HUES48 (cell line): Measurements from ENCODE around the gene PDE4D.

ENCODE experiments used
- H3K27ac ChIP-seq: one replicate; pipeline ENCODE4 v1.7.0; 2013; ENCODE audit warnings: low read depth, low read length, inconsistent platforms
- H3K27me3 ChIP-seq: 2 replicates; pipeline ENCODE4 v1.6.1; 2013; ENCODE audit warnings: mild to moderate bottlenecking, low read length; ENCODE audit not compliant: control insufficient read depth, insufficient read depth
- H3K36me3 ChIP-seq: 2 replicates; pipeline ENCODE4 v1.6.1; 2013; ENCODE audit warnings: low read length; ENCODE audit not compliant: control insufficient read depth, insufficient read depth
- H3K4me1 ChIP-seq: 2 replicates; pipeline ENCODE4 v1.6.1; 2013; ENCODE audit warnings: mild to moderate bottlenecking, low read length; ENCODE audit not compliant: control insufficient read depth, insufficient read depth
- H3K4me3 ChIP-seq: 2 replicates; pipeline ENCODE4 v1.5.1; 2013; ENCODE audit warnings: mild to moderate bottlenecking, low read depth, low read length
- H3K9ac ChIP-seq: 2 replicates; pipeline ENCODE4 v1.6.1; 2013; ENCODE audit warnings: mild to moderate bottlenecking, low read depth, low read length, moderate library complexity
- H3K9me3 ChIP-seq: 2 replicates; pipeline ENCODE4 v1.6.1; 2013; ENCODE audit warnings: low read length; ENCODE audit not compliant: control insufficient read depth, insufficient read depth

Gene PDE4D

GRCh38 chr5:59354811-59355210, 538.7 kb downstream of the PDE4D start:
- H3K4me3 ChIP-seq: no peak overlapping the region
- H3K4me1 ChIP-seq: peaks cover 30% of the 10 kb centered on the region
- no peaks in the 10 kb centered on the region for H3K36me3 ChIP-seq
- no peak overlapping the region for H3K9ac ChIP-seq
- no peaks in the 10 kb centered on the region for H3K27me3 ChIP-seq
- no peak overlapping the region for H3K27ac ChIP-seq
- no peaks in the 10 kb centered on the region for H3K9me3 ChIP-seq

GRCh38 chr5:59354274-59354673, 539.3 kb downstream of the PDE4D start:
- H3K4me3 ChIP-seq: no peak overlapping the region

GRCh38 chr5:59351076-59351794, 542.3 kb downstream of the PDE4D start:
- H3K9ac ChIP-seq: no peak overlapping the region
- H3K4me1 ChIP-seq: no peaks in the 10 kb centered on the region
- no peak overlapping the region for H3K27ac ChIP-seq
- no peak overlapping the region for H3K4me3 ChIP-seq
- no peaks in the 10 kb centered on the region for H3K36me3 ChIP-seq
- H3K27me3 ChIP-seq: no peaks in the 10 kb centered on the region
- no peaks in the 10 kb centered on the region for H3K9me3 ChIP-seq

More at GRCh38 chr5:59354274-59354673, 539.3 kb downstream of the PDE4D start:
- H3K9me3 ChIP-seq: no peaks in the 10 kb centered on the region
- no peak overlapping the region for H3K27ac ChIP-seq
- no peaks in the 10 kb centered on the region for H3K36me3 ChIP-seq
- no peak overlapping the region for H3K9ac ChIP-seq
- no peaks in the 10 kb centered on the region for H3K27me3 ChIP-seq
- peaks cover 29% of the 10 kb centered on the region for H3K4me1 ChIP-seq

GRCh38 chr5:59348189-59348588, 545.3 kb downstream of the PDE4D start:
- no peak overlapping the region for H3K4me3 ChIP-seq
- H3K36me3 ChIP-seq: no peaks in the 10 kb centered on the region
- no peaks in the 10 kb centered on the region for H3K9me3 ChIP-seq
- H3K27me3 ChIP-seq: no peaks in the 10 kb centered on the region
- no peak overlapping the region for H3K27ac ChIP-seq
- no peaks in the 10 kb centered on the region for H3K4me1 ChIP-seq
- no peak overlapping the region for H3K9ac ChIP-seq

GRCh38 chr5:59346982-59347381, 546.5 kb downstream of the PDE4D start:
- H3K36me3 ChIP-seq: no peaks in the 10 kb centered on the region
- H3K27ac ChIP-seq: no peak overlapping the region
- no peaks in the 10 kb centered on the region for H3K9me3 ChIP-seq
- H3K9ac ChIP-seq: no peak overlapping the region
- H3K4me3 ChIP-seq: no peak overlapping the region
- no peaks in the 10 kb centered on the region for H3K4me1 ChIP-seq
- H3K27me3 ChIP-seq: no peaks in the 10 kb centered on the region

GRCh38 chr5:59346514-59346913, 547.0 kb downstream of the PDE4D start:
- no peaks in the 10 kb centered on the region for H3K36me3 ChIP-seq
- H3K27me3 ChIP-seq: no peaks in the 10 kb centered on the region
- no peak overlapping the region for H3K27ac ChIP-seq
- H3K4me3 ChIP-seq: no peak overlapping the region
- no peaks in the 10 kb centered on the region for H3K9me3 ChIP-seq
- no peak overlapping the region for H3K9ac ChIP-seq
- no peaks in the 10 kb centered on the region for H3K4me1 ChIP-seq

- H3K9me3 ChIP-seq: no peaks in the 10 kb centered on the region
- H3K9ac ChIP-seq: no peak overlapping the region
- no peaks in the 10 kb centered on the region for H3K36me3 ChIP-seq
- H3K4me1 ChIP-seq: no peaks in the 10 kb centered on the region
- no peak overlapping the region for H3K27ac ChIP-seq
- H3K27me3 ChIP-seq: no peaks in the 10 kb centered on the region
- H3K4me3 ChIP-seq: no peak overlapping the region
These were observed 551.3 kb downstream of the PDE4D start for GRCh38 chr5:59342181-59342580.

GRCh38 chr5:59341760-59342159, 551.8 kb downstream of the PDE4D start:
- Histone ChIP-seq H3K4me1 (no peaks in the 10 kb centered on the region), H3K36me3 (no peaks in the 10 kb centered on the region), H3K27me3 (no peaks in the 10 kb centered on the region), H3K9ac (no peak overlapping the region), H3K27ac (no peak overlapping the region), H3K9me3 (no peaks in the 10 kb centered on the region), H3K4me3 (no peak overlapping the region)

GRCh38 chr5:59341155-59341554, 552.4 kb downstream of the PDE4D start:
- H3K9me3 ChIP-seq: no peaks in the 10 kb centered on the region

GRCh38 chr5:59340637-59341036, 552.9 kb downstream of the PDE4D start:
- H3K27ac ChIP-seq: no peak overlapping the region
- no peaks in the 10 kb centered on the region for H3K27me3 ChIP-seq
- H3K9ac ChIP-seq: no peak overlapping the region
- H3K4me1 ChIP-seq: no peaks in the 10 kb centered on the region
- H3K9me3 ChIP-seq: no peaks in the 10 kb centered on the region
- no peaks in the 10 kb centered on the region for H3K36me3 ChIP-seq
- H3K4me3 ChIP-seq: no peak overlapping the region

More at GRCh38 chr5:59341155-59341554, 552.4 kb downstream of the PDE4D start:
- H3K27me3 ChIP-seq: no peaks in the 10 kb centered on the region
- H3K4me1 ChIP-seq: no peaks in the 10 kb centered on the region
- H3K36me3 ChIP-seq: no peaks in the 10 kb centered on the region
- H3K9ac ChIP-seq: no peak overlapping the region
- H3K4me3 ChIP-seq: no peak overlapping the region
- no peak overlapping the region for H3K27ac ChIP-seq

- H3K27ac ChIP-seq: no peak overlapping the region
- peaks cover 5% of the 10 kb centered on the region; the same call in 1 of the 2 replicates for H3K4me1 ChIP-seq
- no peaks in the 10 kb centered on the region for H3K36me3 ChIP-seq
- H3K4me3 ChIP-seq: no peak overlapping the region
- no peaks in the 10 kb centered on the region for H3K9me3 ChIP-seq
- no peaks in the 10 kb centered on the region for H3K27me3 ChIP-seq
- H3K9ac ChIP-seq: no peak overlapping the region
These were observed 556.3 kb downstream of the PDE4D start for GRCh38 chr5:59337240-59337639.
